Fibroblast of skin of left quadriceps (primary cell): ENCODE measurements around the gene TMEM232.
"Not testable (repeated sequence)": the region's sequence is repeated elsewhere in the genome, so short reads cannot be mapped to it uniquely, and the experiment has no call there.

ENCODE experiments used
- DNase-seq, 2 experiments: peaks; one replicate each; pipeline ENCODE4 v3.0.0-alpha.2; 2013; ENCODE audit warnings: low read depth in 2 of 2

The TMEM232 gene

DNA sequence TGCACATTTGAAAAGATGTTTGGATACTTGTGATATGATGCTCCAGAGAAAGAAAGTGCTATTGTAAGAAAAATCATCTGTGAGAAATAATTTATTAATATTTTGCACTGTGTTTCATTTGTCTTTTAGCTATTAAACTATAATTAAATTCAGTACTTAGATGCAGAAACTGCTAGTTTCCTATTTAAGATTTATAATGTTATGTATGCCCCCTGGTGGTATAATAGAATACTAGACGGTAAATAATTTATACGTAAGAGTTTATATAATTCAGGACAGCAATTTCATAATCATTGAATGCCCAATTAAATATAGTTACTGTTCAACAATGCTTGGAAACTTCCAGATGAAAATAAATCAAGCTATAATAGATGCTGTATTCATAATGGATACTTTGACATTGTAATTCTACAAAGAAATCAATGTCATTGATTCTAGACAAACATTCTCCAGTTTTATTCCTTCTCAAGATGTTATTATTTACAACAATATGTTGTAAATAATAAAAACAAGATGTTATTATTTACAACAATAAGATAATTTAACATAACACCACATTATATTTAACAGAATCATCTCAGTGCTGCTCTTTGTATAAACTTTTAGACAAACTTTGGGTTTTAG lies 101.0 kb downstream of the TMEM232 start:
- DNase-seq: peak; percentile 21 to 29

GRCh38 chr5:110623874-110624273 lies 102.6 kb downstream of the TMEM232 start:
- DNase-seq: peak; percentile 36

DNA sequence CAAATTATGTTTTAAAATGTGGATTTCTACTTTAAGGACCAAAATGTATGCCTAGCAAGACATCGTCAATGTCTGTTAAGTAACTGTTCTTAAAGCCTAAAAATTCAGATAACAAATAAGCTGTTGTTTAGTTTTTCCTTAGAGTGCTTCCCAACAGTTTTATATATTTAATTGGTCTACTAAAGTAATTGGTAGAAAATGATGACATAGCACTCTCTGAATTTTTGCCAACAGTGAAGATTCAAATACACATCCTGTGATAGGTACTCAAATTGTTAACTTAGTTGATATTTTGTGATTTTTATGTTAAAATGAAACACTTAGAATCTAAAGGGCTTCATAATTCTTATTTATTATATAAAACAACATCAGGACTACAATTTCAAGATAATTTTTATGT lies 107.5 kb downstream of the TMEM232 start:
- no peak for DNase-seq

- no peak for DNase-seq
Observed at GRCh38 chr5:110616009-110616408, 110.5 kb downstream of the TMEM232 start.

GRCh38 chr5:110612794-110613247 lies 113.7 kb downstream of the TMEM232 start:
- no peak for DNase-seq

DNA sequence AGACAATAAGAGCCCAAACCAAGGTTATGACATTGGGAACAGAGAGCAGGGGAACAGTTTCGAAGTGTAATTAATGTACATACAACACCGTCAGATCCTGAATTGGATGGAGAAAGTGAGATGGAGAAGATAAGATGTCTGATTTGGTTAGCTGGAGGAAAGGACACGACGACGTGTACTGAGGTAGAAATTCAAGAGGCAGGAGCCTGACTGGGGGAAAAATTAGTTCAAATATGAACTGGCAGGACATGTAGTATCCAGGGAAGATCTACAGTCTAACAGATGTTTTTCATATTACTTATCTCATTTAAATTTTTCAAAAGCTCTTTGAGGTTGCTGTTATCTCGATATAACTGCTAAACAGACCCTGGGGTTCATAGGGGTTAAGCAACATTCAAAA lies 114.7 kb downstream of the TMEM232 start:
- no peak for DNase-seq

GRCh38 chr5:110594866-110595265 lies 131.6 kb downstream of the TMEM232 start:
- DNase-seq: no peak

DNA sequence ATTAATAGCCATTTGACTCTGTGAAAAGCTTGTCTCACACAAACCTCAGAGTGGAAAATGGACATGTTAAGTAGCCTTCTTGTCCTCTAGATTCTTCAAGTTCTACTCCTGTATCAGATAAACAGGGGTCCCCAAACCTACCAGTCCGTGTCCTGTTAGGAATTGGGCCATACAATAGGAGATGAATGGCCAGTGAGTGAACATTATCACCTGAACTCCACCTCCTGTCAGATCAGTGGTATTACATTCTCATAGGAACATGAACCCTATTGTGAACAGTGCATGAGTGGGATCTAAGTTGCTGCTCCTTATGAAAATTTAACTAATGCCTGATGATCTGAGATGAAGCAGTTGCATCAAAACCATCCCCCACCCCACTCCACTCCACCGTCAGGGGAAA lies 136.3 kb downstream of the TMEM232 start:
- DNase-seq: peak; percentile 10

GRCh38 chr5:110588286-110588980 lies 138.0 kb downstream of the TMEM232 start:
- peak; percentile 61 to 72 for DNase-seq

DNA sequence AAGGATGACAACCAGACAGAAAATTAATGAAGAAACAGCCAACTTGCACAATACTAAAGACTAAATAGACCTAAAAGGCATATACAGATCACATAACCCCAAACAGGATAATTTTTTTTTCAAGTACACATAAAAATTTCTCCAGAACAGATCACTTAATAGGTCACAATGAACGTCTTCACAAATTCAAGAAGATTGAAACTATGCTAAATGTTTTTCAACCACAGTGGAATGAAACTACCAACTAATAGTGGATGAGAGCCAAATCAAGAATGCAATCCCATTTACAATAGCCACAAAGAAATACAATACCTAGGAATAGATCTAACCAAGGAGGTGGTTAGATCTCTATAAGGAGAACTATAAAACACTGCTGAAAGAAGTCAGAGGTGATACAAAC lies 145.8 kb downstream of the TMEM232 start:
- DNase-seq: peak; percentile 27 to 34

DNA sequence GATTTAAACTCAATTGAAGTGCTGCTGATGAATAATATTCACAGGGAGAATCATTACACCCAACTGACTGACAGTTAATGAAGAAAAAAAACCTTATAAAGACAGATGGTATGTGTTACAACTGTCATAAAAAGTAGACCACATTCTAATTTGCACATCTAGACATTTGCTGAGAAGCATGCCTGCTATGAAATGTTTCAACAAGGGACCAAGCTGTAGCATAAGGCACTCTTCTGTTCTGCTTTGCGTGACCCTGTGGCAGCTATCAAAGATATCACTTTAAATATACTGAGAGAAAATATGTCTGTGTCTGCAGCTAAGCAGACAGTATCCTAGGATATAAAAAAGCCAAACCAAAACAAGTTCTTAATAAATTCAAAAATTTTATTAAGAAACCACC lies 153.7 kb downstream of the TMEM232 start:
- DNase-seq: peak in 1 of 2 experiments; percentile 1

DNA sequence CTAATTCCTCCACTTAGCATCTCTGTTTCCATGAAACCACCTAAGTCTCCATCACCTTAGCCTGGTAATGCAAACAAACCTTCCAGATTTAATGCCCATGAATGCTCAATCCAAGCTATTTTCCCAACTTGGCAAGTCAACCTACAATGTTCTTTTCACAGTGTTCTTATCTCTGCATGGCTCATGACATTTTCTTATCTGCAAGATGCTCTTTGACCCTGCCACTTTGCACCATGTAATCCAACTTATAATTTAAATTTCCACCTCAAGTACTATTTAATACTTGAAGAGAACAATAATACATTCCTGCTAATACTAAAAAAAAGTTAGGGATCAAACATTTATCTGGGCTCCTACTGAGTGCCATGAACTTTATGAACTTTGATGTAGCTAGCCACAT lies 164.3 kb downstream of the TMEM232 start:
- DNase-seq: no peak

DNA sequence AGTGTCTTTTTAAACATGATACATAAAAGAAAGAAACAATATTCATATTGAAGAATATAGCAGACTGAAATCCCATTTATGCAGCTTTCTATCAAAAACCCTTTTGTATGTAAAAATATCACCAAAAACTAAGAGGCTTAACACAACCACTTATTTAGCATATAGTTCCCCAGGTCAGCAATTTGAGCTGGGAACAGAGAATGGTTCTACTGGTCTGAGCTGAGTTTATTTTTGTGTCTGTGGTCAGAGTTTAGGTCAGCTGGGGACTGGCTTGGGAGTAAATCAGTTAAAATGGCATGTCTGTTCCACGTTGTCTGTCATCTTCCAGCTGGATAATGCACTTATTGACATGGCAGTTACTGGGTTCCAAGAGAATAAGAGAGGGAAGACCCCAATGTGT lies 165.0 kb downstream of the TMEM232 start:
- no peak for DNase-seq

DNA sequence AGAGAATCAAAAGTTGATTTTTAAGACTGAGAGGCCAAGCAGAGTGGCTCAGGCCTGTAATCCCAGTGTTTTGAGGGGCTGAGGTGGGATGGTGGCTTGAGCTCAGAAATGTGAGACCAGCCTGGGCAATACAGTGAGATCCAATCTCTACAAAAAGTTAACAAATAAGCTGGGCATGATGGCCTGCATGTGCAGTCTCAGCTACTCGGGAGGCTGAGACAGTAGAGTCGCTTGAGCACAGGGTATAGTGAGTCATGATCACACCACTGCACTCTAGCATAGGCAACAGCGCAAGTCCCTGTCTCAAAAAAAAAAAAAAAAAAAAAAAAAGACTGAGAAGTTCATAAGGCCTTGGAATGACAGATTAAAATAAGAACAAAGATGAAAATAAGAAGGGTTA lies 177.2 kb downstream of the TMEM232 start:
- DNase-seq: no peak

- DNase-seq: no peak
Observed at GRCh38 chr5:110548171-110548570, 178.3 kb downstream of the TMEM232 start.

DNA sequence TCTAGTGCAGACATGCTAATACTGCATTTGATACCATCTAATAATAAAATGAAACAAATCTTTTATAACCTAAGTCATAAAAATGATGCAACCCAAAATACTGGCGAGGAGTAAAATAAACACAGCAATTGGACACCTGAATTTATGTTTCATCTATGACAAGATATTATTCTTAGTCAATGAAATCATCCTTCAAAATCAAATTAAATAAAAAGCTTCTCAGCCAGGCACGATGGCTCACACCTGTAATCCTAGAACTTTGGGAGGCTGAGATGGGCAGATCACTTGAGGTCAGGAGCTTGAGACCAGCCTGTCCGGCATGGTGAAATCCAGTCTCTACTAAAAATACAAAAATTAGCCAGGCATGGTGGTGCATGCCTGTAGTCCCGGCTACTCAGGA lies 179.0 kb downstream of the TMEM232 start:
- DNase-seq: no peak

DNA sequence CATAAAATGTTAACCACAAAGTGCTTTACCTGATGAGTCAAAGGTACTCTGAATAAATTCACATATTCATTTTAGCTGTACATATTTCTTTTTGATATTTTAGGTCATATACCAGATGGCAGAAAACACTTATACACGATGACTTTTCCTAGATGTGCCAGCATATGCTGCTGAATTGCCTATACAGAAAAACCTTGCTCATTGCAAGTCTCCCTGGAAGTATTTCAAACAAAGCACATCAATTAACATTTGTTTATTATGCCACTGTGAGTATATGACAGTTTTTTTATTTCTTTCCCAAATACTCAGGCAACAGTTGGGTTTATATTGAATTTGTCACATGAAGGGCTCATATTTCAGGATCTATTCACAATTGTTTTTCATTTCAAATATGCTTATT lies 180.8 kb downstream of the TMEM232 start:
- DNase-seq: no peak

DNA sequence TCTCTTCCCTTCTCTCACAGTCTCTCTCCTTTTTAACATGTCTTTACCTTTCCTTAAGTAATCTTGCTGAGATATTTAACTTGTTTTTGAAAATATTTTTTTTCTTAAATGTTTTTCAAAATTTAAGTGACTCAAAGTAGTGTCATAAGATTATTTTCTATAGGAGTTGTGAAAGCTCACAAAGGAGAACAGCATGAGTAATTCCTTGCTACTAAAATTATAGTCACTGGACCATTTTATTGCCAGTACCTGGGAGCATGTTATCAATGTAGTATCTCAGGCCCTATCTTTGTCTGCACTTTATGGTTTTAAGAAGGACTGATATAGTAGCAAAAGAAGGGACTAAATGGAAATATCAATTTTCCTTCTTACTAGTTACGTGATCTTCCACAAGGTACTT lies 181.9 kb downstream of the TMEM232 start:
- no peak for DNase-seq

DNA sequence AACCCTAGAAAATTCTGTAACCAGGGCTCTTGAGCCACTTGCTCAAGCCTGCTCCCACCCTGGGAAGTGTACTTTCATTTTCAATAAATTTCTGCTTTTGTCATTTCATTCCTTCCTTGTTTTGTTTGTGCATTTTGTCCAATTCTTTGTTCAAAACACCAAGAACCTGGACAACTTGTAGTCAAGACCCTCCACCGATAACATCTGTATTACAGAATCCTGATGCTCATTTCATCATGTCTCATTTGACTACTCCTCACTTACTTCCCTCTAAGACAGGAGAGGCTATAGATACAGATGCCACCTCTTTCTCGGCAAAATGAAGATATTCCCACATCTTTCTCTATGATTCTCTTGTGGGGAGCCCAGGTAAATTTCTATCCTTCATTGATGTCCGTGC lies 183.5 kb downstream of the TMEM232 start:
- no peak for DNase-seq

GRCh38 chr5:110536120-110537115 lies 190.1 kb downstream of the TMEM232 start:
- no peak for DNase-seq

- not testable (repeated sequence) for DNase-seq
Observed at GRCh38 chr5:110535146-110535545, 191.3 kb downstream of the TMEM232 start.

DNA sequence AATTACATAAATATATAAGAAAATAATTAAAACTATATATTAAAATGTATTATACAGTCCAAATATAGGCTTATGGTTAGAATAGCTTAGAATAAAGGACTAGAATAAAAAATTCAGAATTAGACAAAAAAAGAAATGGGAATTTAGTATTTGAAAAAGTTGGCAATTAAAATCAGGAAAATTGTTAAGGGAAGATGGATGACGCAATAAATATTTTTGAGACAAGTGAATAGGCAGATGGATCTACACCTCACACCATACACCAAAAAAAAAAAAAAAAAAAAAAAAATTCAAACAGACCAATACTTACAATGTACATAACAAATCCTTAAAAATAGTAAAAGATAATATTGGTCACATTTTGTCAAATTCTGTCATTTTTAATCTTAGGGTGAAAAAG lies 200.7 kb downstream of the TMEM232 start:
- no peak for DNase-seq
